ENCODE results near the gene FBXL5. TPM values are rescaled to one million over a fixed set of nuclear protein-coding genes. Genes with fewer than 3 reads are reported as not detected.

The FBXL5 gene
- total RNA-seq, 1 donor from 2014 or later: 91.6 TPM

DNA sequence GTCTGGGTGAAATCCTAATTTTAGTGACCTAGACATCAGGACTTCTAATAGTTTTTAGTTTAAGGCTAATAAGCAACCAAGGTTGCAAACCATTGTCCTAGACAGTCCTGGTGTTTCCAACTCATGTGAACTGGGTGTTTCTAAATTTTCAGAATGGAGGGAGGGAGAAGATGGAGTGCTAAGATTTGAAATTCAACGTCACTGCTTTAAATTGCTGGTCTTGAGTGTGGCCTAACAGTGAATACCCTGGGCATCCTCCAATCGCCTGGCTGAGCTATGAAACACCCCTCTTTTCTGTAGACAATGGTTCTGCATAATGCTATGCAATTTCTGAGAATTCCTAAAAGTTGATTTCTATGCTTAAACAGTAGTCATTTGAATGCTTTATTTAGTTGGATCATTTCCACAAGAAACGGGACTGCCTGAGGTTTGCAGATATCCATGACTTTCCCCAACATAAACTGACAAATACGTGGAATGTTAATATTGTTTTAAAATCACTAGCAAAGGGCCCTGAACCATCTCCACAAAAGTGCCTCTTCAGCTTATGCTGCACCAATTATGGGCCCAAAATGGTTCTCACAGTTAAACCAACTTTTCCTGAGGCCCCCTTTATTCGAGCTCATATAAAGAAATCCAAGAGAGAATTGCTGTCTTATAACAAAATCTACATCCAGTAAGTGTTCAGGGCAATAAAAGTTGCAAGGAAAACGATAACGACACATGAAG, 1.1 kb downstream of the FBXL5 start:
- intact Hi-C loops (cut with micrococcal nuclease): no loop called here
- Histone ChIP-seq H3K9me3 (replicated peaks) (no peaks in the 10 kb centered on the region), H3K4me1 (peaks cover 66% of the 10 kb centered on the region), H3K36me3 (no peaks in the 10 kb centered on the region), H3K4me3 (peak overlapping the region; percentile 82), H3K27me3 (ENCODE audit: low read depth) (no peaks in the 10 kb centered on the region), H3K27ac (replicated peaks) (peak overlapping the region; percentile 99)
- TF ChIP-seq, protein P1, sequence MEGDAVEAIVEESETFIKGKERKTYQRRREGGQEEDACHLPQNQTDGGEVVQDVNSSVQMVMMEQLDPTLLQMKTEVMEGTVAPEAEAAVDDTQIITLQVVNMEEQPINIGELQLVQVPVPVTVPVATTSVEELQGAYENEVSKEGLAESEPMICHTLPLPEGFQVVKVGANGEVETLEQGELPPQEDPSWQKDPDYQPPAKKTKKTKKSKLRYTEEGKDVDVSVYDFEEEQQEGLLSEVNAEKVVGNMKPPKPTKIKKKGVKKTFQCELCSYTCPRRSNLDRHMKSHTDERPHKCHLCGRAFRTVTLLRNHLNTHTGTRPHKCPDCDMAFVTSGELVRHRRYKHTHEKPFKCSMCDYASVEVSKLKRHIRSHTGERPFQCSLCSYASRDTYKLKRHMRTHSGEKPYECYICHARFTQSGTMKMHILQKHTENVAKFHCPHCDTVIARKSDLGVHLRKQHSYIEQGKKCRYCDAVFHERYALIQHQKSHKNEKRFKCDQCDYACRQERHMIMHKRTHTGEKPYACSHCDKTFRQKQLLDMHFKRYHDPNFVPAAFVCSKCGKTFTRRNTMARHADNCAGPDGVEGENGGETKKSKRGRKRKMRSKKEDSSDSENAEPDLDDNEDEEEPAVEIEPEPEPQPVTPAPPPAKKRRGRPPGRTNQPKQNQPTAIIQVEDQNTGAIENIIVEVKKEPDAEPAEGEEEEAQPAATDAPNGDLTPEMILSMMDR (IDR thresholded peaks at IDR 0.05; ENCODE audit: borderline replicate concordance): no peak
- DNase-seq: no peak

DNA sequence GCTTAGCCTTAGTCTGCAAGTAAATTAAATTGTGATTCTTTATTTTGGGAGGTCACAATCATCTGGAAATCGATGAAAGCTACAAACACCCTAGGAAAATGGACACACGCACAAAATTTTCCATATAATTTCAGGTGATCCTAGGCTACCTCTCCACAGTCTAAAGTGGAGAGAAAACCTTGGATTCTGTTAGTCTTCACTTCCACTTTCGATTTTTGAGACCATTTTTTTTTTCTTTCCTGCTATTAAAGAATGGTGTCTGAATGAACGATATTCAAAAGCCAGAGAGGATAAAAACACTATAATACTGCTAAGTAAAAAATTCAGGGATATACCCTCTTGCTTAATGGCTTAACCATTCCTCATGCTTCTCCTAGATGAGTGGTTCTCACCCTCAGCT, 1.7 kb downstream of the FBXL5 start:
- DNase-seq: no peak
- H3K9me3 ChIP-seq (replicated peaks): no peaks in the 10 kb centered on the region
- peak overlapping the region; percentile 82 for H3K4me3 ChIP-seq
- intact Hi-C loops (cut with micrococcal nuclease): no loop called here
- TF ChIP-seq, protein P1 (IDR thresholded peaks at IDR 0.05; ENCODE audit: borderline replicate concordance): no peak
- peaks cover 72% of the 10 kb centered on the region for H3K4me1 ChIP-seq
- peak overlapping the region; percentile 99 for H3K27ac ChIP-seq (replicated peaks)
- H3K27me3 ChIP-seq (ENCODE audit: low read depth): no peaks in the 10 kb centered on the region
- no peaks in the 10 kb centered on the region for H3K36me3 ChIP-seq

DNA sequence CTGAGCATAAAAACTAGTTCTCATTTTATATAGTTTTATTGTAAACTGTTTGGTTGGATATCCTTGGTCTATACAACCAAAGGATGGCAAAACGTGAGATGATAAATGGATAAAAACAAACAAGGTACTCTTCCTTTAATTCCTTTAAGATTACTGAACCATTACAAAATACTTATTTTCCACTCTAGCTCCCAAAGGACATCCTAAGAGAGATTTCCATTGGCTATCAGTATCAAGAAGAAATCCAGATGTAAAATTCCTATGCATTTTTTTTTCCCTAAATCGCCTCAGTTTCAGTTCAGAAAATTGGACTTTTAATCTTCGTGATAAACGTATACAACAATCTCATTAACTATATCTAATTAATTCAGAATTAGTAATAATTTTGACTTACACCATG, 2.3 kb downstream of the FBXL5 start:
- peaks cover 77% of the 10 kb centered on the region for H3K4me1 ChIP-seq

DNA sequence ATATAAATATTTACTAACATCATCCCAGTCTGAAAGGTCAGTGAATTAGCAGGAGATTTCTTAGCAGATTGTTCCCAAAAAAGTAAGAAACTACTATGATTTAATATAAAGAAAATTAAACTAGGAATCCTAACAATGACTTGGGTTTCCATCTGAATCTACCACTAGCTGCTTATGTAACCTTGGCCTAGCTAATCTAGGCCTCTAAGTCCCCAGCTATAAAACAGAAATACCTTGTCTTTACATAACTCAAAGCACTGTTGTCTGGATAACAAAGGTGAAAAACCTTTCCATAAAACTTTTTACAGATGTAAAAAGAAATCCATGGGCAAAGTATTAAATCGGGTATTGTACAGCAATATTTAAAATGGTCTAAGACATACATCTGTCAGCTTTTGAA, 3.0 kb downstream of the FBXL5 start:
- DNase-seq: no peak
- H3K27me3 ChIP-seq (ENCODE audit: low read depth): no peaks in the 10 kb centered on the region
- H3K4me1 ChIP-seq: peaks cover 84% of the 10 kb centered on the region
- H3K9me3 ChIP-seq (replicated peaks): no peaks in the 10 kb centered on the region
- TF ChIP-seq, protein P1 (IDR thresholded peaks at IDR 0.05; ENCODE audit: borderline replicate concordance): no peak
- peak overlapping the region; percentile 82 for H3K4me3 ChIP-seq
- no peaks in the 10 kb centered on the region for H3K36me3 ChIP-seq
- peak overlapping the region; percentile 99 for H3K27ac ChIP-seq (replicated peaks)
- intact Hi-C loops (cut with micrococcal nuclease): no loop called here

More for the DNA sequence above, 2.3 kb downstream of the FBXL5 start:
- H3K27ac ChIP-seq (replicated peaks): peak overlapping the region; percentile 99
- TF ChIP-seq, protein P1 (IDR thresholded peaks at IDR 0.05; ENCODE audit: borderline replicate concordance): no peak
- H3K4me3 ChIP-seq: peak overlapping the region; percentile 82
- no peaks in the 10 kb centered on the region for H3K9me3 ChIP-seq (replicated peaks)
- DNase-seq: no peak
- no peaks in the 10 kb centered on the region for H3K27me3 ChIP-seq (ENCODE audit: low read depth)
- H3K36me3 ChIP-seq: no peaks in the 10 kb centered on the region
- intact Hi-C loops (cut with micrococcal nuclease): no loop called here

DNA sequence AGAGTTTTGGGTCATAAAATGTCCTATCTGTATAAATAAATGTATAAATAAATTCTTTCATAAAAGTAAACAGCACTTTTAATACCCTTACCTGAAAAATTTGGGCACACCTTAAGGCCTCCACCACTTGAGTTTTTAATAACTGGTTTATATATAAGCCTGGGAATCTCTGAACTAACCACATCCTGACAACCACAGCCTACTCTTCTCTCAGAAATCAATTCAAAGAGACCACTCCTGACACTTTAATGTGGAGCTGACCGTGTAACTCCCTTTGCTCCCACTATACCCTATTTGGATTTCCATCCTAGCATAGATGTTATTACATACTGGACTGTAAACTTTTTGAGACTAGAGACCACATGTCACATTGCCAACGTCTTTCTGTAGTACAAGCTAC, 3.5 kb downstream of the FBXL5 start:
- H3K4me1 ChIP-seq: peaks cover 89% of the 10 kb centered on the region
- no peaks in the 10 kb centered on the region for H3K36me3 ChIP-seq
- peak overlapping the region; percentile 82 for H3K4me3 ChIP-seq
- H3K27ac ChIP-seq (replicated peaks): peak overlapping the region; percentile 99
- no peaks in the 10 kb centered on the region for H3K27me3 ChIP-seq (ENCODE audit: low read depth)
- no peaks in the 10 kb centered on the region for H3K9me3 ChIP-seq (replicated peaks)
- DNase-seq: no peak
- intact Hi-C loops (cut with micrococcal nuclease): no loop called here
- TF ChIP-seq, protein P1 (IDR thresholded peaks at IDR 0.05; ENCODE audit: borderline replicate concordance): no peak

Measured in left ventricle myocardium inferior (tissue), 1 donor.